Esophagus squamous epithelium (tissue), 5 donors: ENCODE data around the gene ZBTB8B. TPM values are rescaled to one million over a fixed set of nuclear protein-coding genes. Genes with fewer than 3 reads are reported as not detected.
"Not testable (repeated sequence)": the region's sequence is repeated elsewhere in the genome, so short reads cannot be mapped to it uniquely, and the experiment has no call there.

Source experiments
- DNase-seq: peaks from one replicate; lab custom pipeline; 2025; lab: John Stamatoyannopoulos, UW
- H3K27ac ChIP-seq, 4 donors: fragments of 200-600 bp; sonication (generic); one replicate each; pipeline ENCODE4 v1.5.1; 2016 to 2019; ENCODE audit warnings: mild to moderate bottlenecking in 1 of 4
- H3K27me3 ChIP-seq, 4 donors: fragments of 200-600 bp; sonication (generic); 1 replicate in 3 of 4; 2 replicates in 1 of 4; pipeline versions ENCODE4 v1.5.1 to v1.6.0; 2017 to 2021; ENCODE audit warnings: antibody characterized with exemption in 1 of 4
- H3K36me3 ChIP-seq, 3 donors: fragments of 200-600 bp; sonication (generic); one replicate each; pipeline ENCODE4 v1.5.1; 2016 to 2019
- H3K4me1 ChIP-seq, 3 donors: fragments of 200-600 bp; sonication (generic); one replicate each; pipeline ENCODE4 v1.5.1; 2017 to 2019
- H3K4me3 ChIP-seq, 4 donors: fragments of 200-600 bp; sonication (generic); 1 replicate in 3 of 4; 2 replicates in 1 of 4; pipeline ENCODE4 v1.5.1; 2016 to 2019; ENCODE audit warnings: mild to moderate bottlenecking in 2 of 4, moderate library complexity in 1 of 4
- H3K9me3 ChIP-seq, 3 donors: fragments of 200-600 bp; sonication (generic); one replicate each; pipeline ENCODE4 v1.5.1; 2016 to 2019
- CTCF ChIP-seq, 6 experiments: fragments of 450-650 bp in 4 of 6; fragments of 200-600 bp in 2 of 6; sonication (generic) in 2 of 6; IDR thresholded peaks; one replicate each; pipeline ENCODE4 v1.5.1; 2016 to 2019; ENCODE audit warnings: antibody characterized with exemption in 6 of 6, mild to moderate bottlenecking in 4 of 6, moderate library complexity in 4 of 6
- POLR2A ChIP-seq, 4 donors: fragments of 450-650 bp; IDR thresholded peaks; one replicate each; pipeline ENCODE4 v1.6.1; 2017; ENCODE audit warnings: antibody characterized with exemption in 4 of 4, mild to moderate bottlenecking in 4 of 4, moderate library complexity in 3 of 4
- WGBS, 2 donors: methylation state at CpG; one replicate each; pipeline ENCODE4 v1.1.5; 2018; 5-methylcytosine and 5-hydroxymethylcytosine counted together
- intact Hi-C: fragments of 100-400 bp; cut with DNase I; formaldehyde crosslinking; loops from one replicate; pipeline ENCODE4 v1.15.0; 2022
- total RNA-seq, 4 donors: library from RNA; depleted of rRNA; stranded (reverse); fragments of >200 nt; gene quantifications; one replicate each; pipeline ENCODE4 v1.1.0, GENCODE V29; 2016
- donor health status: DM: yes; HTN: yes; CAD: no.

Gene ZBTB8B
- total RNA-seq, 4 donors from 2014 or later = not detected

- Histone ChIP-seq H3K4me1 (no peaks in the 10 kb centered on the region), H3K27me3 (peaks cover 0 to 33% (median 0%) of the 10 kb centered on the region in 4 donors), H3K9me3 (no peaks in the 10 kb centered on the region), H3K4me3 (no peak overlapping the region), H3K27ac (no peak overlapping the region), H3K36me3 (no peaks in the 10 kb centered on the region)
- 83 to 92% methylated on average over 2 to 3 of the region's 12 CpGs for whole genome bisulfite sequencing, 2 donors
- TF ChIP-seq CTCF (IDR thresholded peaks at IDR 0.05) = no peak
- no peak for TF ChIP-seq POLR2A (IDR thresholded peaks at IDR 0.05)
- intact Hi-C loops = no loop called here
- no peak for DNase-seq
Observed at GRCh38 chr1:32480761-32481160, 15.9 kb downstream of the ZBTB8B start.

GRCh38 chr1:32481788-32482187, 16.9 kb downstream of the ZBTB8B start:
- H3K9me3 ChIP-seq = not testable (repeated sequence)

GRCh38 chr1:32485554-32486255, 20.8 kb downstream of the ZBTB8B start:
- H3K4me1 ChIP-seq = no peaks in the 10 kb centered on the region
- peaks cover 0 to 16% (median 0%) of the 10 kb centered on the region in 4 donors for H3K27me3 ChIP-seq
- no peak for DNase-seq
- H3K4me3 ChIP-seq = no peak overlapping the region
- WGBS, 2 donors = 79 to 86% methylated on average over 3 of the region's 3 CpGs
- no peak overlapping the region for H3K27ac ChIP-seq
- H3K36me3 ChIP-seq = no peaks in the 10 kb centered on the region
- intact Hi-C loops = no loop called here
- TF ChIP-seq CTCF (IDR thresholded peaks at IDR 0.05) (no peak), POLR2A (IDR thresholded peaks at IDR 0.05) (no peak)
- H3K9me3 ChIP-seq = no peaks in the 10 kb centered on the region

More at GRCh38 chr1:32481788-32482187, 16.9 kb downstream of the ZBTB8B start:
- DNase-seq, H3K36me3 ChIP-seq, H3K4me3 ChIP-seq, H3K4me1 ChIP-seq, intact Hi-C loops, H3K27ac ChIP-seq: not testable (repeated sequence)
- peaks cover 0 to 27% (median 0%) of the 10 kb centered on the region in 4 donors for H3K27me3 ChIP-seq
- WGBS, 2 donors = 77 to 78% methylated on average over 3 of the region's 3 CpGs

- H3K9me3 ChIP-seq = no peaks in the 10 kb centered on the region
- no peaks in the 10 kb centered on the region for H3K4me1 ChIP-seq
- H3K27ac ChIP-seq = no peak overlapping the region
- intact Hi-C loops = no loop called here
- DNase-seq = no peak
- TF ChIP-seq CTCF (IDR thresholded peaks at IDR 0.05) = no peak
- TF ChIP-seq POLR2A (IDR thresholded peaks at IDR 0.05) = no peak
- H3K27me3 ChIP-seq = peaks cover 0 to 16% (median 0%) of the 10 kb centered on the region in 4 donors
- no peak overlapping the region for H3K4me3 ChIP-seq
- no peaks in the 10 kb centered on the region for H3K36me3 ChIP-seq
- 86 to 95% methylated on average over 7 of the region's 7 CpGs for WGBS, 2 donors
Observed at GRCh38 chr1:32486463-32487113, 21.7 kb downstream of the ZBTB8B start.

GRCh38 chr1:32487182-32487581, 22.3 kb downstream of the ZBTB8B start:
- 83 to 87% methylated on average over 5 of the region's 5 CpGs for WGBS, 2 donors
- no peak overlapping the region for H3K27ac ChIP-seq

More at GRCh38 chr1:32487182-32487581, 22.3 kb downstream of the ZBTB8B start:
- Histone ChIP-seq H3K9me3 (no peaks in the 10 kb centered on the region), H3K4me1 (no peaks in the 10 kb centered on the region), H3K36me3 (no peaks in the 10 kb centered on the region), H3K4me3 (no peak overlapping the region), H3K27me3 (peaks cover 0 to 12% (median 0%) of the 10 kb centered on the region in 4 donors)
- TF ChIP-seq POLR2A (IDR thresholded peaks at IDR 0.05) (no peak), CTCF (IDR thresholded peaks at IDR 0.05) (no peak)
- no peak for DNase-seq
- intact Hi-C loops = no loop called here
